K562 (cell line): ENCODE results near the gene ABT1. TPM values are rescaled to one million over a fixed set of nuclear protein-coding genes. Genes with fewer than 3 reads are reported as not detected.

Source experiments
- ARID2 ChIP-seq: fragments of 450-650 bp; IDR thresholded peaks from 2 replicates; pipeline ENCODE4 v1.6.1; 2017; ENCODE audit warnings: antibody characterized with exemption, mild to moderate bottlenecking
- DIDO1 ChIP-seq: fragments of 450-650 bp; IDR thresholded peaks from 2 replicates; pipeline ENCODE4 v1.6.1; 2016; ENCODE audit warnings: low read depth, missing biosample characterization, missing genetic modification characterization
- IRF2 ChIP-seq: sonication (generic); formaldehyde crosslinking; IDR thresholded peaks from 2 replicates; pipeline ENCODE4 v1.8.1; 2022; ENCODE audit warnings: mild to moderate bottlenecking, missing genetic modification reagents
- MCM2 ChIP-seq: fragments of 450-650 bp; IDR thresholded peaks from 2 replicates; pipeline ENCODE4 v1.6.1; 2017; ENCODE audit warnings: low read depth, mild to moderate bottlenecking
- PHF21A ChIP-seq: fragments of 450-650 bp; IDR thresholded peaks from 2 replicates; pipeline ENCODE4 v1.6.1; 2017; ENCODE audit warnings: low read depth, borderline replicate concordance
- RB1 ChIP-seq: fragments of 450-650 bp; IDR thresholded peaks from 2 replicates; pipeline ENCODE4 v1.6.1; 2017; ENCODE audit warnings: low read depth, mild to moderate bottlenecking
- RNF2 ChIP-seq: sonication (generic); IDR thresholded peaks from 2 replicates; pipeline ENCODE4 v1.6.1; 2016
- SMAD1 ChIP-seq: fragments of 150-350 bp; IDR thresholded peaks from 2 replicates; pipeline ENCODE4 v1.6.1; 2014; ENCODE audit warnings: low read length, low read depth; ENCODE audit not compliant: partially characterized antibody
- ZNF224 ChIP-seq: sonication (generic); formaldehyde crosslinking; IDR thresholded peaks from 2 replicates; pipeline ENCODE4 v1.8.0; 2022; ENCODE audit warnings: mild to moderate bottlenecking, missing genetic modification reagents
- ZNF282 ChIP-seq: sonication (generic); formaldehyde crosslinking; IDR thresholded peaks from 2 replicates; pipeline ENCODE4 v1.8.1; 2023; ENCODE audit warnings: missing genetic modification reagents
- ZNF384 ChIP-seq: IDR thresholded peaks from 2 replicates; pipeline ENCODE4 v1.6.1; 2012; ENCODE audit warnings: low read depth, low read length, improper control_type of control experiment
- ZNF830 ChIP-seq: fragments of 250-450 bp; sonication (Bioruptor Pico); IDR thresholded peaks from 2 replicates; pipeline ENCODE4 v1.5.0; 2021; ENCODE audit warnings: mild to moderate bottlenecking
- polyA plus RNA-seq, 8 experiments: library from polyadenylated mRNA; depleted of rRNA in 4 of 8; stranded (reverse) in 5 of 8; unstranded in 3 of 8; fragments of >200 nt; fragmentation: Nextera tagmentation in 2 of 8; fragmentation: Illumina TruSeq in 1 of 8; extraction: Ambion mirVana in 2 of 8; extraction: Trizol in 1 of 8; gene quantifications; 2 replicates each; pipeline versions ENCODE4 v1.2.1 to v1.2.3, GENCODE V29; 2011 to 2014; ENCODE audit warnings: inconsistent platforms in 1 of 8, missing spikeins in 1 of 8
- total RNA-seq, 7 experiments: library from RNA; depleted of rRNA in 6 of 7; stranded (reverse); fragments of >200 nt in 6 of 7; fragmentation: Illumina TruSeq in 2 of 7; extraction: Trizol in 2 of 7; gene quantifications; 2 replicates each; pipeline versions ENCODE4 v1.2.1 to v1.2.3, GENCODE V29; 2011 to 2021; ENCODE audit warnings: low replicate concordance in 1 of 7
- TF ChIP-seq, protein P1 (sequence below): fragments of 450-650 bp; IDR thresholded peaks from 2 replicates; pipeline ENCODE4 v1.7.0; 2016; ENCODE audit warnings: borderline replicate concordance
- TF ChIP-seq, protein P2 (sequence below): sonication (generic); formaldehyde crosslinking; IDR thresholded peaks from 2 replicates; pipeline ENCODE4 v1.9.0; 2022; ENCODE audit warnings: mild to moderate bottlenecking, missing genetic modification reagents
- TF ChIP-seq, protein P3 (sequence below): fragments of 250-450 bp; sonication (Bioruptor Pico); IDR thresholded peaks from 2 replicates; pipeline ENCODE4 v1.9.0; 2021; ENCODE audit warnings: mild to moderate bottlenecking, inconsistent platforms
- TF ChIP-seq, protein P4 (sequence below): fragments of 450-650 bp; formaldehyde crosslinking; IDR thresholded peaks from 2 replicates; pipeline ENCODE4 v1.4.0; 2022; ENCODE audit warnings: missing genetic modification characterization
- TF ChIP-seq, protein P5 (sequence below): IDR thresholded peaks from 2 replicates; pipeline ENCODE4 v1.6.1; 2014; ENCODE audit warnings: antibody characterized with exemption

Gene ABT1
- total and polyA plus RNA-seq, 9 of the 15 experiments (the other 6 are each of a cell fraction or from before 2014, with no cell fraction given) = 8.8 to 52.7 (median 40.7) TPM

DNA sequence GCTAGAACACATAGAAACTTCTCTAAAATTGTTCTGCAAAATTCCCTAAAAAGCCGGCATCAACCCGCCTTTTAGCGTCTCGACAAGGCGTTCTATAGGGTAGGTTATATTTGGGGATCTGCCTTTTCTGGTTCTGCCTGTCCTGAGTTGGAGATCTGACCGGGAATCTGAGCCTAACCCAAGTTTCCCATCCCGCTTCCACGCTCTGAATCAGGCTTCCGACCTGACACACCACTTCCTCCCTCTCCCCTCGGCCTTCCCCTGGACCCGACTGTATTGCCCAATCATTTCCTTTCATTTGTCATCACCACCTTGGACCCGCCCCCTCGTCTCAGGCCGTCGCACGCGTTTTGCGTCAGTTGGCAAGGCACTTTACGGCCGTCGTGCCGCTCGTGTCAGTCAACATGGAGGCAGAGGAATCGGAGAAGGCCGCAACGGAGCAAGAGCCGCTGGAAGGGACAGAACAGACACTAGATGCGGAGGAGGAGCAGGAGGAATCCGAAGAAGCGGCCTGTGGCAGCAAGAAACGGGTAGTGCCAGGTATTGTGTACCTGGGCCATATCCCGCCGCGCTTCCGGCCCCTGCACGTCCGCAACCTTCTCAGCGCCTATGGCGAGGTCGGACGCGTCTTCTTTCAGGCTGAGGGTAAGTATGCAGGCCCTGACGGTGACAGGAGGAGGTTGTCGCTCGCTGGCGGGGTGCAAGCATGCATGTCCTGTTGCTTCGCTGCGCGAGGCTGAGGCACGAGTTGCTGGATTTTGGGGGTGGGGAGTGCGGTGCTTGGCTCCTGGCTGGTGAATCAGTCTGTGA, at the start of gene ABT1 (continued):
- TF ChIP-seq IRF2 (no peak), ZNF830 (no peak), DIDO1 (tag) (peak; percentile 95), ARID2 (no peak), MCM2 (no peak), SMAD1 (peak; percentile 72), ZNF282 (no peak), ZNF384 (peak; percentile 59), ZNF224 (CRISPR knock-in tag) (no peak), PHF21A (no peak; the same call in 1 of the 2 replicates), RB1 (peak; percentile 62; the same call in 1 of the 2 replicates), RNF2 (peak; percentile 84)
- TF ChIP-seq, protein P1, sequence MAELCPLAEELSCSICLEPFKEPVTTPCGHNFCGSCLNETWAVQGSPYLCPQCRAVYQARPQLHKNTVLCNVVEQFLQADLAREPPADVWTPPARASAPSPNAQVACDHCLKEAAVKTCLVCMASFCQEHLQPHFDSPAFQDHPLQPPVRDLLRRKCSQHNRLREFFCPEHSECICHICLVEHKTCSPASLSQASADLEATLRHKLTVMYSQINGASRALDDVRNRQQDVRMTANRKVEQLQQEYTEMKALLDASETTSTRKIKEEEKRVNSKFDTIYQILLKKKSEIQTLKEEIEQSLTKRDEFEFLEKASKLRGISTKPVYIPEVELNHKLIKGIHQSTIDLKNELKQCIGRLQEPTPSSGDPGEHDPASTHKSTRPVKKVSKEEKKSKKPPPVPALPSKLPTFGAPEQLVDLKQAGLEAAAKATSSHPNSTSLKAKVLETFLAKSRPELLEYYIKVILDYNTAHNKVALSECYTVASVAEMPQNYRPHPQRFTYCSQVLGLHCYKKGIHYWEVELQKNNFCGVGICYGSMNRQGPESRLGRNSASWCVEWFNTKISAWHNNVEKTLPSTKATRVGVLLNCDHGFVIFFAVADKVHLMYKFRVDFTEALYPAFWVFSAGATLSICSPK = no peak
- TF ChIP-seq, protein P2, sequence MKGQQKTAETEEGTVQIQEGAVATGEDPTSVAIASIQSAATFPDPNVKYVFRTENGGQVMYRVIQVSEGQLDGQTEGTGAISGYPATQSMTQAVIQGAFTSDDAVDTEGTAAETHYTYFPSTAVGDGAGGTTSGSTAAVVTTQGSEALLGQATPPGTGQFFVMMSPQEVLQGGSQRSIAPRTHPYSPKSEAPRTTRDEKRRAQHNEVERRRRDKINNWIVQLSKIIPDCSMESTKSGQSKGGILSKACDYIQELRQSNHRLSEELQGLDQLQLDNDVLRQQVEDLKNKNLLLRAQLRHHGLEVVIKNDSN = no peak; the same call in 1 of the 2 replicates
- TF ChIP-seq, protein P3, sequence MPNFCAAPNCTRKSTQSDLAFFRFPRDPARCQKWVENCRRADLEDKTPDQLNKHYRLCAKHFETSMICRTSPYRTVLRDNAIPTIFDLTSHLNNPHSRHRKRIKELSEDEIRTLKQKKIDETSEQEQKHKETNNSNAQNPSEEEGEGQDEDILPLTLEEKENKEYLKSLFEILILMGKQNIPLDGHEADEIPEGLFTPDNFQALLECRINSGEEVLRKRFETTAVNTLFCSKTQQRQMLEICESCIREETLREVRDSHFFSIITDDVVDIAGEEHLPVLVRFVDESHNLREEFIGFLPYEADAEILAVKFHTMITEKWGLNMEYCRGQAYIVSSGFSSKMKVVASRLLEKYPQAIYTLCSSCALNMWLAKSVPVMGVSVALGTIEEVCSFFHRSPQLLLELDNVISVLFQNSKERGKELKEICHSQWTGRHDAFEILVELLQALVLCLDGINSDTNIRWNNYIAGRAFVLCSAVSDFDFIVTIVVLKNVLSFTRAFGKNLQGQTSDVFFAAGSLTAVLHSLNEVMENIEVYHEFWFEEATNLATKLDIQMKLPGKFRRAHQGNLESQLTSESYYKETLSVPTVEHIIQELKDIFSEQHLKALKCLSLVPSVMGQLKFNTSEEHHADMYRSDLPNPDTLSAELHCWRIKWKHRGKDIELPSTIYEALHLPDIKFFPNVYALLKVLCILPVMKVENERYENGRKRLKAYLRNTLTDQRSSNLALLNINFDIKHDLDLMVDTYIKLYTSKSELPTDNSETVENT (CRISPR knock-in tag) = peak; percentile 10; the same call in 1 of the 2 replicates
- TF ChIP-seq, protein P4, sequence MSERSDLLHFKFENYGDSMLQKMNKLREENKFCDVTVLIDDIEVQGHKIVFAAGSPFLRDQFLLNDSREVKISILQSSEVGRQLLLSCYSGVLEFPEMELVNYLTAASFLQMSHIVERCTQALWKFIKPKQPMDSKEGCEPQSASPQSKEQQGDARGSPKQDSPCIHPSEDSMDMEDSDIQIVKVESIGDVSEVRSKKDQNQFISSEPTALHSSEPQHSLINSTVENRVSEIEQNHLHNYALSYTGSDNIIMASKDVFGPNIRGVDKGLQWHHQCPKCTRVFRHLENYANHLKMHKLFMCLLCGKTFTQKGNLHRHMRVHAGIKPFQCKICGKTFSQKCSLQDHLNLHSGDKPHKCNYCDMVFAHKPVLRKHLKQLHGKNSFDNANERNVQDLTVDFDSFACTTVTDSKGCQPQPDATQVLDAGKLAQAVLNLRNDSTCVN (CRISPR knock-in tag) = no peak
- TF ChIP-seq, protein P5, sequence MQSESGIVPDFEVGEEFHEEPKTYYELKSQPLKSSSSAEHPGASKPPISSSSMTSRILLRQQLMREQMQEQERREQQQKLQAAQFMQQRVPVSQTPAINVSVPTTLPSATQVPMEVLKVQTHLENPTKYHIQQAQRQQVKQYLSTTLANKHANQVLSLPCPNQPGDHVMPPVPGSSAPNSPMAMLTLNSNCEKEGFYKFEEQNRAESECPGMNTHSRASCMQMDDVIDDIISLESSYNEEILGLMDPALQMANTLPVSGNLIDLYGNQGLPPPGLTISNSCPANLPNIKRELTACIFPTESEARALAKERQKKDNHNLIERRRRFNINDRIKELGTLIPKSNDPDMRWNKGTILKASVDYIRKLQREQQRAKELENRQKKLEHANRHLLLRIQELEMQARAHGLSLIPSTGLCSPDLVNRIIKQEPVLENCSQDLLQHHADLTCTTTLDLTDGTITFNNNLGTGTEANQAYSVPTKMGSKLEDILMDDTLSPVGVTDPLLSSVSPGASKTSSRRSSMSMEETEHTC = peak; percentile 35; the same call in 1 of the 2 replicates
